OCI-LY7 (cell line): Measurements from ENCODE around the gene JAK3. TPM values are rescaled to one million over a fixed set of nuclear protein-coding genes. Genes with fewer than 3 reads are reported as not detected.

ENCODE experiments used
- BruUV-seq: library from RNA; stranded (reverse); fragments of 400-500 nt; replicated peaks from 2 replicates; lab custom pipeline; 2021; lab: Mats Ljungman, UMichigan
- CTCF ChIA-PET: fragments of 300-600 bp; sonication (Branson Sonifier 250); formaldehyde crosslinking; loops from one replicate; lab custom pipeline; 2022; ENCODE audit warnings: antibody characterized with exemption; ENCODE audit not compliant: unreplicated experiment; lab: Charles Lee
- POLR2A ChIA-PET: fragments of 300-600 bp; sonication (Branson Sonifier 250); formaldehyde crosslinking; loops from one replicate; lab custom pipeline; 2022; ENCODE audit warnings: antibody characterized with exemption; lab: Charles Lee
- DNase-seq: peaks from one replicate; pipeline ENCODE4 v3.0.0-alpha.2; 2015; ENCODE audit warnings: low spot score
- H2AFZ ChIP-seq: fragments of 200-600 bp; sonication (generic), shearing (Covaris generic); 2 replicates; pipeline ENCODE4 v1.6.1; 2014; ENCODE audit warnings: mild to moderate bottlenecking, antibody characterized with exemption, low read length, moderate library complexity
- H3K27ac ChIP-seq: fragments of 200-600 bp; sonication (generic); 2 replicates; pipeline ENCODE4 v1.5.1; 2014; ENCODE audit warnings: mixed run types, low read depth, mild to moderate bottlenecking, moderate library complexity, low read length, inconsistent platforms; ENCODE audit not compliant: poor library complexity, severe bottlenecking
- H3K36me3 ChIP-seq: fragments of 200-600 bp; sonication (generic); 2 replicates; pipeline ENCODE4 v1.6.1; 2014; ENCODE audit warnings: mild to moderate bottlenecking, antibody characterized with exemption, low read length, moderate library complexity, mixed read lengths; ENCODE audit not compliant: insufficient read depth
- H3K4me1 ChIP-seq: fragments of 200-600 bp; sonication (generic); 2 replicates; pipeline ENCODE4 v1.5.1; 2014; ENCODE audit warnings: mild to moderate bottlenecking, low read length; ENCODE audit not compliant: insufficient read depth, poor library complexity, severe bottlenecking
- H3K4me2 ChIP-seq: fragments of 200-600 bp; sonication (generic); 2 replicates; pipeline ENCODE4 v1.6.1; 2014; ENCODE audit warnings: mild to moderate bottlenecking, low read length
- H3K4me3 ChIP-seq: fragments of 200-600 bp; sonication (generic); 2 replicates; pipeline ENCODE4 v1.5.1; 2014; ENCODE audit warnings: mild to moderate bottlenecking, low read depth, low read length; ENCODE audit not compliant: poor library complexity, severe bottlenecking
- H3K79me2 ChIP-seq: fragments of 200-600 bp; sonication (generic); 2 replicates; pipeline ENCODE4 v1.6.1; 2016; ENCODE audit warnings: low read depth, mild to moderate bottlenecking, low read length, moderate library complexity, mixed read lengths; ENCODE audit not compliant: insufficient read depth
- H3K9me2 ChIP-seq: fragments of 200-600 bp; sonication (generic); 2 replicates; pipeline ENCODE4 v1.6.1; 2016; ENCODE audit warnings: mild to moderate bottlenecking, low read length, mixed read lengths; ENCODE audit not compliant: insufficient read depth
- H3K9me3 ChIP-seq: fragments of 200-600 bp; sonication (generic); 2 replicates; pipeline ENCODE4 v1.6.1; 2014; ENCODE audit warnings: mild to moderate bottlenecking, mixed run types, low read length, mixed read lengths
- H4K20me1 ChIP-seq: fragments of 200-600 bp; sonication (generic); 2 replicates; pipeline ENCODE4 v1.6.1; 2014; ENCODE audit warnings: mild to moderate bottlenecking, antibody characterized with exemption, low read length, moderate library complexity, mixed read lengths; ENCODE audit not compliant: insufficient read depth
- EZH2phosphoT487 ChIP-seq: fragments of 200-600 bp; sonication (generic); IDR thresholded peaks from 2 replicates; pipeline ENCODE4 v1.6.1; 2018; ENCODE audit warnings: low read depth, borderline replicate concordance, mild to moderate bottlenecking, mixed run types, antibody characterized with exemption, low read length, moderate library complexity, mixed read lengths
- intact Hi-C: fragments of 100-400 bp; cut with micrococcal nuclease; formaldehyde crosslinking; loops from one replicate; pipeline ENCODE4 v1.10.0; 2022; ENCODE audit not compliant: unreplicated experiment
- total RNA-seq, 2 experiments: library from RNA; depleted of rRNA in 1 of 2; stranded (reverse); fragments of >200 nt in 1 of 2; shearing (Covaris generic) in 1 of 2; gene quantifications; 2 replicates each; pipeline ENCODE4 v1.2.3, GENCODE V29; 2014 to 2022
- TF ChIP-seq, protein P1 (sequence below): fragments of 200-600 bp; sonication (generic); conservative IDR thresholded peaks from 2 replicates; pipeline ENCODE4 v1.5.1; 2014; ENCODE audit warnings: mild to moderate bottlenecking, antibody characterized with exemption, low read length, moderate library complexity, mixed read lengths

The JAK3 gene
- total RNA-seq, 2 experiments from 2014 or later = 14.0 to 25.3 TPM

DNA sequence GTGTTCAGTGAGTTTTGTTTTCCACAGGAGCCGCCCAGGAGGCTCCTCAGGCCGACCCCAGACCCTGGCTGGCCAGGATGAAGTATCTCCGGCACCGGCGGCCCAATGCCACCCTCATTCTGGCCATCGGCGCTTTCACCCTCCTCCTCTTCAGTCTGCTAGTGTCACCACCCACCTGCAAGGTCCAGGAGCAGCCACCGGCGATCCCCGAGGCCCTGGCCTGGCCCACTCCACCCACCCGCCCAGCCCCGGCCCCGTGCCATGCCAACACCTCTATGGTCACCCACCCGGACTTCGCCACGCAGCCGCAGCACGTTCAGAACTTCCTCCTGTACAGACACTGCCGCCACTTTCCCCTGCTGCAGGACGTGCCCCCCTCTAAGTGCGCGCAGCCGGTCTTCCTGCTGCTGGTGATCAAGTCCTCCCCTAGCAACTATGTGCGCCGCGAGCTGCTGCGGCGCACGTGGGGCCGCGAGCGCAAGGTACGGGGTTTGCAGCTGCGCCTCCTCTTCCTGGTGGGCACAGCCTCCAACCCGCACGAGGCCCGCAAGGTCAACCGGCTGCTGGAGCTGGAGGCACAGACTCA is 40.0 kb downstream of the JAK3 start:
- H3K4me1 ChIP-seq = no peaks in the 10 kb centered on the region
- H2AFZ ChIP-seq = no peak overlapping the region
- H3K79me2 ChIP-seq = no peaks in the 10 kb centered on the region
- H3K4me2 ChIP-seq = no peak overlapping the region
- no peaks in the 10 kb centered on the region for H4K20me1 ChIP-seq
- intact Hi-C loops = no loop called here
- POLR2A ChIA-PET = no interaction called here
- TF ChIP-seq EZH2phosphoT487 = no peak
- TF ChIP-seq, protein P1, sequence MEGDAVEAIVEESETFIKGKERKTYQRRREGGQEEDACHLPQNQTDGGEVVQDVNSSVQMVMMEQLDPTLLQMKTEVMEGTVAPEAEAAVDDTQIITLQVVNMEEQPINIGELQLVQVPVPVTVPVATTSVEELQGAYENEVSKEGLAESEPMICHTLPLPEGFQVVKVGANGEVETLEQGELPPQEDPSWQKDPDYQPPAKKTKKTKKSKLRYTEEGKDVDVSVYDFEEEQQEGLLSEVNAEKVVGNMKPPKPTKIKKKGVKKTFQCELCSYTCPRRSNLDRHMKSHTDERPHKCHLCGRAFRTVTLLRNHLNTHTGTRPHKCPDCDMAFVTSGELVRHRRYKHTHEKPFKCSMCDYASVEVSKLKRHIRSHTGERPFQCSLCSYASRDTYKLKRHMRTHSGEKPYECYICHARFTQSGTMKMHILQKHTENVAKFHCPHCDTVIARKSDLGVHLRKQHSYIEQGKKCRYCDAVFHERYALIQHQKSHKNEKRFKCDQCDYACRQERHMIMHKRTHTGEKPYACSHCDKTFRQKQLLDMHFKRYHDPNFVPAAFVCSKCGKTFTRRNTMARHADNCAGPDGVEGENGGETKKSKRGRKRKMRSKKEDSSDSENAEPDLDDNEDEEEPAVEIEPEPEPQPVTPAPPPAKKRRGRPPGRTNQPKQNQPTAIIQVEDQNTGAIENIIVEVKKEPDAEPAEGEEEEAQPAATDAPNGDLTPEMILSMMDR = no peak
- H3K9me2 ChIP-seq = no peaks in the 10 kb centered on the region
- no peaks in the 10 kb centered on the region for H3K9me3 ChIP-seq
- no peak overlapping the region for H3K4me3 ChIP-seq
- H3K36me3 ChIP-seq = no peaks in the 10 kb centered on the region
- CTCF ChIA-PET = no interaction called here
- no peak for DNase-seq
- BruUV-seq = no TSS peak
- H3K27ac ChIP-seq = no peak overlapping the region

DNA sequence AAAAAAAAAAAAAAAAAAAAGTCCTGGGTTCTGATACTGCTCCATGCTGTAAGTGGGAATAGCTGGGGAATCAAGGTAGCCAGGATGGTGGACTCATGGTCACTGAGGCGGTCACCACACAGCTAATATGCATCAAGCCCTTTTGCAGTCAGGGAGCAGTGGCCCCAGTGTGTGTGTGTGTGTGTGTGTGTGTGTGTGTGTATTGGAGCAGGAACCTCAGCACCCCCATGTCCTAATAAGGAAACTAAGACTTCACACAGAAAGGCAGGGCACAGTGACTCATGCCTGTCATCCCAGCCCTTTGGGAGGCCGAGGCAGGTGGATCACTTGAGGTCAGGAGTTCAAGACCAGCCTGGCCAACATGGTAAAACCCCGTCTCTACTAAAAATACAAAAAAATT is 40.8 kb downstream of the JAK3 start:
- no peak overlapping the region for H3K27ac ChIP-seq
- no peaks in the 10 kb centered on the region for H4K20me1 ChIP-seq
- CTCF ChIA-PET = no interaction called here
- no peaks in the 10 kb centered on the region for H3K4me1 ChIP-seq
- H3K9me2 ChIP-seq = no peaks in the 10 kb centered on the region
- BruUV-seq = no TSS peak
- no peaks in the 10 kb centered on the region for H3K79me2 ChIP-seq
- H3K36me3 ChIP-seq = no peaks in the 10 kb centered on the region
- H3K9me3 ChIP-seq = no peaks in the 10 kb centered on the region
- POLR2A ChIA-PET = no interaction called here
- no peak overlapping the region for H2AFZ ChIP-seq
- intact Hi-C loops = no loop called here
- H3K4me3 ChIP-seq = no peak overlapping the region
- no peak for TF ChIP-seq EZH2phosphoT487
- TF ChIP-seq, protein P1 = no peak
- H3K4me2 ChIP-seq = no peak overlapping the region
- no peak for DNase-seq

DNA sequence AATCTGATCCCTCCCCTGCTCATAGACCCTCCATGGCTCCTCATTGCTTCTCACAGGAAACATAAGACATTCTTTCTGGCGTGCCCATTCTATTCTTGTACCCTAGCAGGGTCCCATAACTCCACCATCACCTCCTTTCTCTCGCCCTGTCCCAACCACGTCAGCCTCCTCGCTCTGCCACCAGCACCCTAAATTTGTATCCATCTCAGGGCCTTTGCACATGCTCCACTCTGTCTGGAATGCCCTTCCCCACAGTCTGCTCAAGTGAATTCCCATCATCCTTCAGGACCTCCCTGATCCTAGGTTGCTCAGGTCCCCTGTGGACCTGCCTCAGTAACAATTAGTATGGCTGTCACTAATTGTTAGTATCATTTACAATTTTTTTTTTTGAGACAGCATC is 42.4 kb downstream of the JAK3 start:
- no peak for DNase-seq
- no peaks in the 10 kb centered on the region for H4K20me1 ChIP-seq

More for the DNA sequence above, 42.4 kb downstream of the JAK3 start:
- intact Hi-C loops = no loop called here
- no peaks in the 10 kb centered on the region for H3K4me1 ChIP-seq
- H3K4me3 ChIP-seq = no peak overlapping the region
- no peak overlapping the region for H2AFZ ChIP-seq
- no peaks in the 10 kb centered on the region for H3K36me3 ChIP-seq
- CTCF ChIA-PET = no interaction called here
- no peaks in the 10 kb centered on the region for H3K9me3 ChIP-seq
- no peak overlapping the region for H3K27ac ChIP-seq
- H3K4me2 ChIP-seq = no peak overlapping the region
- BruUV-seq = no TSS peak
- no peaks in the 10 kb centered on the region for H3K9me2 ChIP-seq
- POLR2A ChIA-PET = interaction anchor here (1.0 kb wide), 1 partner anchor 34 kb away, joined by 4 read pairs; no protein-coding TSS in a partner anchor
- H3K79me2 ChIP-seq = no peaks in the 10 kb centered on the region
- TF ChIP-seq, protein P1 = no peak
- no peak for TF ChIP-seq EZH2phosphoT487
